ENCODE data around the gene SPIRE1.

SPIRE1 gene

GRCh38 chr18:12476955-12477354 lies 181.0 kb downstream of the SPIRE1 start:
- no peak overlapping the region for H3K4me3 ChIP-seq
- no peaks in the 10 kb centered on the region for H3K9me3 ChIP-seq
- H4K20me1 ChIP-seq, result no peaks in the 10 kb centered on the region
- H3K4me1 ChIP-seq, result no peaks in the 10 kb centered on the region
- H3K4me2 ChIP-seq, result no peak overlapping the region
- no peak for TF ChIP-seq Cebpa-rat (IDR thresholded peaks at IDR 0.05)
- H3K27ac ChIP-seq, result no peak overlapping the region
- no peaks in the 10 kb centered on the region for H3K27me3 ChIP-seq
- H3K36me3 ChIP-seq, result no peaks in the 10 kb centered on the region
- no peak overlapping the region for H3K9ac ChIP-seq

DNA sequence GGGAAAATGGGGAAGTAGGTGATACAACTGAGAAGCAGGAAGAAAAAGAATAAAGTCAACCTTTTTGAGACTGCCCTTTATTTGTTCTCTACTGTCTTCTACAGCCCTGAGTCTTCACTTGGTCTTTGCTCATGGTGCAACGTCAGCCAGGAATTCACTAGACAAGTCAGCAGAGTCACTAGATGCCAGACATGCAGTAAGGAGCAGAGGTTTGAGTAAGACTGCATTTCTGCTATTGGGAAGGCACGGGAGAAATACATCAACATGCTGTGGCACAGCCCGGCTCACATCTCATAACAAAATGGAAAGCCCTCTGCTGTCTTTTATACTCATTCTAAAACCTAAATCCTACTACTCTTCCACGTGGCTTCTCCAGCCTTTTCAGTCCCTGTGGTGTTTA lies 183.0 kb downstream of the SPIRE1 start:
- no peaks in the 10 kb centered on the region for H3K9me3 ChIP-seq
- no peaks in the 10 kb centered on the region for H3K36me3 ChIP-seq
- H3K4me3 ChIP-seq, result no peak overlapping the region
- no peaks in the 10 kb centered on the region for H3K4me1 ChIP-seq
- no peak overlapping the region for H3K27ac ChIP-seq
- no peaks in the 10 kb centered on the region for H3K27me3 ChIP-seq
- no peak overlapping the region for H3K4me2 ChIP-seq
- H3K9ac ChIP-seq, result no peak overlapping the region
- no peak for TF ChIP-seq Cebpa-rat (IDR thresholded peaks at IDR 0.05)
- no peaks in the 10 kb centered on the region for H4K20me1 ChIP-seq

GRCh38 chr18:12474146-12474545 lies 183.8 kb downstream of the SPIRE1 start:
- no peak for TF ChIP-seq Cebpa-rat (IDR thresholded peaks at IDR 0.05)
- Histone ChIP-seq H3K36me3 (no peaks in the 10 kb centered on the region), H3K9ac (no peak overlapping the region), H3K27me3 (no peaks in the 10 kb centered on the region), H3K4me2 (no peak overlapping the region), H3K27ac (no peak overlapping the region), H3K4me3 (no peak overlapping the region), H3K4me1 (no peaks in the 10 kb centered on the region), H3K9me3 (no peaks in the 10 kb centered on the region), H4K20me1 (no peaks in the 10 kb centered on the region)

DNA sequence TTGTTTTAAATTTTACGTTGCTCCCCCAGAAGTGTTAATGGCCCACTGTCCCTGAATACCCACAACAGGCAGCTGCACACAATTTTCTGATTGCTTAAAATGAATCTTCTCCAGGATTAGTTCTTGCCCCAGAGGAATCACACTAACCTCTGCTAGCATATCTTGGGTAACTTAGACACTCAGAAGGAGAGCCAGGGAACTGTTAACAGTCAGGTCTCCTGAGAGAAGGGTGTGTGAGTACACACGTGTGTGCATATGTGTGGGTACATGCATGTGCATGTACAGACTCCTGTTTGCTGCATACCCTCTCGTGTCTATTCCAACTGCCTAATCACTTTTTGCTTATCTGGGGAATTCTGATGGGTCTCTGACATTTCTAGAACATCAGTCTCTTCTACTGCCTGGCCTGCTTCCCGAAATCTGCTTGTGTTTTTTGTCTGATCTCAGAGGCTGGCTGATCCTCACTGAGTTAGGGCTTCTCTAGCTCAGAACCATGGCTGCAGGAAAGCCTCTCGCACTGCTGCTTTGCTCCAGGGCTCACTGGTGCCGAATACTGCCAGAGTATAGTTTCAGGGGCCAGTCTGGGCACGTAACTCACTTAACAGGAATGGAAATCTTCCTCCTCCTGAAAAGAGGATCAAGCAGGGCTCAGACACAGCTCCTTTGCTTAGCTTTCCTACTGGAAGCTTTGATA lies 187.4 kb downstream of the SPIRE1 start:
- H3K27ac ChIP-seq, result no peak overlapping the region
- H3K9me3 ChIP-seq, result no peaks in the 10 kb centered on the region
- no peaks in the 10 kb centered on the region for H3K36me3 ChIP-seq
- TF ChIP-seq Cebpa-rat (IDR thresholded peaks at IDR 0.05), result no peak
- H3K4me1 ChIP-seq, result no peaks in the 10 kb centered on the region
- no peaks in the 10 kb centered on the region for H3K27me3 ChIP-seq
- H3K9ac ChIP-seq, result no peak overlapping the region
- H3K4me3 ChIP-seq, result no peak overlapping the region
- H3K4me2 ChIP-seq, result no peak overlapping the region
- H4K20me1 ChIP-seq, result no peaks in the 10 kb centered on the region

DNA sequence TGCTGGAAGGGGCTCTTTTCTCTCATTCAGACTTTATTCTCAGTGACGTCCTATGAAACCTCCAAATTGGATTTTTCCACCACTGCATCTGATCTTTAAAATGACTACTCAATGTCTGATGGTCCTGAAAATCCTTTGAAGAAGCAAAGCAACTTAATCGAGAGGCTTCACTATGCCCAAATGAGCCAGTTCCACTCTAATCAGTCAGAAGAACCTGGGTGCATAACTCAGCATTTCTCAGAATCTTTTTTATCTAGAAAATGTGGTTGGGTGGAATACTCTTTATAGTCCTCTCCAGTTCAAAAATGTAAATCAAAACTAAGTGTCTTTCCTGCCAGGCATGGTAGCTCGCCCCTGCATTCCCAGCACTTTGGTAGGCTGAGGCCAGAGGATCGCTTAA lies 189.5 kb downstream of the SPIRE1 start:
- Histone ChIP-seq H3K4me3 (no peak overlapping the region), H3K9me3 (no peaks in the 10 kb centered on the region), H3K4me1 (no peaks in the 10 kb centered on the region), H3K36me3 (no peaks in the 10 kb centered on the region), H3K27ac (no peak overlapping the region), H3K27me3 (no peaks in the 10 kb centered on the region), H4K20me1 (no peaks in the 10 kb centered on the region), H3K4me2 (no peak overlapping the region), H3K9ac (no peak overlapping the region)
- TF ChIP-seq Cebpa-rat (IDR thresholded peaks at IDR 0.05), result no peak

GRCh38 chr18:12464731-12465130 lies 193.2 kb downstream of the SPIRE1 start:
- H3K27ac ChIP-seq, result no peak overlapping the region
- TF ChIP-seq Cebpa-rat (IDR thresholded peaks at IDR 0.05), result no peak

DNA sequence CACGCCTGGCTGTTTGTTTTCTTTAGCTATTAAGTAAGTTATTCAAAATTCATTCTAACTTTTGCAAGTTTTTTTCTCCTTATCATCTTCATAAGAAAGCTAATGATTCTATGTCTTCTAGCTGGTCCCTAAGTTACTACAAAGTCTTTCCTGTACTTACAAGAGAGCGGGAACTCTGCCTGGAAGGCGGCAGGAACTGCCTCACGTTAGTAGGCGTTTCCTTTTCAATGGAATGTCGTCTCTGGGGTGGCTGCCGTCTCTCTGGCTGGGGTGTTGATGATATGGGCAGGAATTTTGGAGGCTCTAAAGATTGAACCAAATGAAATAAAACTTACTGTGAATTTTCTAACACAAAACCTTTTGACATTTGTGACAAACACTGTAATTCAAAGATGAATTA lies 194.7 kb downstream of the SPIRE1 start:
- no peak for TF ChIP-seq Cebpa-rat (IDR thresholded peaks at IDR 0.05)
- H3K4me1 ChIP-seq, result peaks cover 15% of the 10 kb centered on the region
- no peaks in the 10 kb centered on the region for H4K20me1 ChIP-seq
- no peak overlapping the region for H3K4me3 ChIP-seq
- no peak overlapping the region for H3K27ac ChIP-seq
- no peaks in the 10 kb centered on the region for H3K27me3 ChIP-seq
- H3K9ac ChIP-seq, result no peak overlapping the region
- no peaks in the 10 kb centered on the region for H3K36me3 ChIP-seq
- no peaks in the 10 kb centered on the region for H3K9me3 ChIP-seq
- no peak overlapping the region for H3K4me2 ChIP-seq

More at GRCh38 chr18:12464731-12465130, 193.2 kb downstream of the SPIRE1 start:
- no peak overlapping the region for H3K9ac ChIP-seq
- no peak overlapping the region for H3K4me2 ChIP-seq
- H3K4me3 ChIP-seq, result no peak overlapping the region
- peaks cover 14% of the 10 kb centered on the region for H3K4me1 ChIP-seq
- H3K27me3 ChIP-seq, result no peaks in the 10 kb centered on the region
- H3K9me3 ChIP-seq, result no peaks in the 10 kb centered on the region
- H4K20me1 ChIP-seq, result no peaks in the 10 kb centered on the region
- no peaks in the 10 kb centered on the region for H3K36me3 ChIP-seq

- no peaks in the 10 kb centered on the region for H3K9me3 ChIP-seq
- TF ChIP-seq Cebpa-rat (IDR thresholded peaks at IDR 0.05), result no peak
- no peak overlapping the region for H3K27ac ChIP-seq
- H3K36me3 ChIP-seq, result no peaks in the 10 kb centered on the region
- no peak overlapping the region for H3K4me2 ChIP-seq
- peaks cover 15% of the 10 kb centered on the region for H3K4me1 ChIP-seq
- no peaks in the 10 kb centered on the region for H3K27me3 ChIP-seq
- H3K4me3 ChIP-seq, result no peak overlapping the region
- H3K9ac ChIP-seq, result no peak overlapping the region
- no peaks in the 10 kb centered on the region for H4K20me1 ChIP-seq
These were observed 195.7 kb downstream of the SPIRE1 start for GRCh38 chr18:12462242-12462641.

- Histone ChIP-seq H3K9me3 (no peaks in the 10 kb centered on the region), H3K4me3 (no peak overlapping the region), H3K9ac (no peak overlapping the region), H3K4me1 (peaks cover 15% of the 10 kb centered on the region), H3K27me3 (no peaks in the 10 kb centered on the region), H3K36me3 (no peaks in the 10 kb centered on the region), H3K4me2 (no peak overlapping the region), H4K20me1 (no peaks in the 10 kb centered on the region), H3K27ac (no peak overlapping the region)
- TF ChIP-seq Cebpa-rat (IDR thresholded peaks at IDR 0.05), result no peak
These were observed 196.6 kb downstream of the SPIRE1 start for GRCh38 chr18:12461326-12461725.

- peak overlapping the region; percentile 23 for H3K4me2 ChIP-seq
- no peak overlapping the region for H3K9ac ChIP-seq
- H3K4me1 ChIP-seq, result peaks cover 15% of the 10 kb centered on the region
- no peaks in the 10 kb centered on the region for H4K20me1 ChIP-seq
- H3K27ac ChIP-seq, result 0 out of 2 replicates have a peak overlapping the region, but pooled peaks have one; percentile 12
- no peak overlapping the region for H3K4me3 ChIP-seq
- H3K9me3 ChIP-seq, result no peaks in the 10 kb centered on the region
- H3K27me3 ChIP-seq, result no peaks in the 10 kb centered on the region
- no peaks in the 10 kb centered on the region for H3K36me3 ChIP-seq
- no peak for TF ChIP-seq Cebpa-rat (IDR thresholded peaks at IDR 0.05)
These were observed 197.0 kb downstream of the SPIRE1 start for GRCh38 chr18:12460874-12461273.

DNA sequence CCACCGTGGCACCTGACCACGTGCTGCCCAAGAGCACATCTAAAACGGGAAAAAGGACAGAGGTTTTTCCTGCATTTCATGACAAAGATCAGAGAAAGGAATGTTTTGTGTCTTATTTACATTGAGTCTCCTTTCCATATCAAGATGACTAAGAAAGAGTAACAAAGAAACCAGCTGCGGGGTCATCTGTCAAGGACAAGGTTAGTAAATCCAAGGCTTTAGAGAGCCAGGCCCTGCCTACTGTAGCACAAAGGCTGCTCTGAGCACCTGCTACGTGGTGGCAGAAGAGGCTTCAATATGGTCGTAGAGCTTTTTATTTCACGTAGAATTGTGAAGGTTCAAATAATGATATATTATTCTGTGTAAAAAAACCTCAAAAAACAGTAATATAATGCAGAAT lies 199.1 kb downstream of the SPIRE1 start:
- H3K4me2 ChIP-seq, result no peak overlapping the region
- no peaks in the 10 kb centered on the region for H3K9me3 ChIP-seq
- H3K27me3 ChIP-seq, result no peaks in the 10 kb centered on the region
- H3K4me3 ChIP-seq, result no peak overlapping the region
- no peak overlapping the region for H3K9ac ChIP-seq
- peaks cover 15% of the 10 kb centered on the region for H3K4me1 ChIP-seq
- no peak overlapping the region for H3K27ac ChIP-seq
- no peaks in the 10 kb centered on the region for H3K36me3 ChIP-seq
- TF ChIP-seq Cebpa-rat (IDR thresholded peaks at IDR 0.05), result no peak
- H4K20me1 ChIP-seq, result no peaks in the 10 kb centered on the region

All from BLaER1 (cell line).